T-helper 1 cell treated with Interleukin-12 subunit alpha and Interleukin-12 subunit beta and Interleukin-4 antibody, amounts not matched to agents 30 μg/mL and 1 μg/mL, for 36 hours (primary cell): ENCODE measurements around the gene PRKCQ.

Experiments used
- H3K27ac Mint-ChIP-seq: one replicate; pipeline ENCODE4 v1.8.0; 2021; ENCODE audit warnings: mild to moderate bottlenecking, mixed read lengths
- H3K27me3 Mint-ChIP-seq: one replicate; pipeline ENCODE4 v1.8.0; 2021; ENCODE audit warnings: low read depth, mixed read lengths
- H3K36me3 Mint-ChIP-seq: one replicate; pipeline ENCODE4 v1.8.0; 2021; ENCODE audit warnings: low read depth, mixed read lengths
- H3K4me1 Mint-ChIP-seq: one replicate; pipeline ENCODE4 v1.8.0; 2021; ENCODE audit warnings: low read depth, mixed read lengths
- H3K4me3 Mint-ChIP-seq: one replicate; pipeline ENCODE4 v1.8.0; 2021; ENCODE audit warnings: mild to moderate bottlenecking, moderate library complexity, mixed read lengths
- H3K9me3 Mint-ChIP-seq: one replicate; pipeline ENCODE4 v1.8.0; 2021; ENCODE audit warnings: mixed read lengths

The PRKCQ gene

GRCh38 chr10:6430423-6430980 lies 149.6 kb downstream of the PRKCQ start:
- Mint-ChIP-seq H3K36me3 (peaks cover 45% of the 10 kb centered on the region), H3K4me3 (no peak overlapping the region), H3K27me3 (no peaks in the 10 kb centered on the region), H3K9me3 (no peaks in the 10 kb centered on the region), H3K4me1 (peaks cover 5% of the 10 kb centered on the region), H3K27ac (no peak overlapping the region)

GRCh38 chr10:6427357-6427959 lies 152.6 kb downstream of the PRKCQ start:
- Mint-ChIP-seq H3K36me3 (peaks cover 45% of the 10 kb centered on the region), H3K27me3 (no peaks in the 10 kb centered on the region), H3K4me1 (peaks cover 9% of the 10 kb centered on the region), H3K9me3 (no peaks in the 10 kb centered on the region), H3K27ac (no peak overlapping the region), H3K4me3 (no peak overlapping the region)

GRCh38 chr10:6426317-6426716 lies 153.8 kb downstream of the PRKCQ start:
- Mint-ChIP-seq H3K9me3 (no peaks in the 10 kb centered on the region), H3K4me3 (no peak overlapping the region), H3K4me1 (peaks cover 8% of the 10 kb centered on the region), H3K27me3 (no peaks in the 10 kb centered on the region), H3K27ac (no peak overlapping the region), H3K36me3 (peaks cover 45% of the 10 kb centered on the region)

- H3K36me3 Mint-ChIP-seq: peaks cover 35% of the 10 kb centered on the region
- no peaks in the 10 kb centered on the region for H3K27me3 Mint-ChIP-seq
- H3K4me1 Mint-ChIP-seq: peaks cover 8% of the 10 kb centered on the region
- no peaks in the 10 kb centered on the region for H3K9me3 Mint-ChIP-seq
- no peak overlapping the region for H3K27ac Mint-ChIP-seq
- no peak overlapping the region for H3K4me3 Mint-ChIP-seq
These were observed 156.5 kb downstream of the PRKCQ start for GRCh38 chr10:6423413-6424170.

GRCh38 chr10:6423004-6423403 lies 157.1 kb downstream of the PRKCQ start:
- Mint-ChIP-seq H3K27ac (no peak overlapping the region), H3K27me3 (no peaks in the 10 kb centered on the region), H3K4me3 (no peak overlapping the region)

GRCh38 chr10:6418613-6419216 lies 161.4 kb downstream of the PRKCQ start:
- no peak overlapping the region for H3K4me3 Mint-ChIP-seq
- no peak overlapping the region for H3K27ac Mint-ChIP-seq
- peaks cover 6% of the 10 kb centered on the region for H3K36me3 Mint-ChIP-seq
- no peaks in the 10 kb centered on the region for H3K27me3 Mint-ChIP-seq
- no peaks in the 10 kb centered on the region for H3K9me3 Mint-ChIP-seq
- peaks cover 8% of the 10 kb centered on the region for H3K4me1 Mint-ChIP-seq

More at GRCh38 chr10:6423004-6423403, 157.1 kb downstream of the PRKCQ start:
- H3K36me3 Mint-ChIP-seq: peaks cover 31% of the 10 kb centered on the region
- H3K4me1 Mint-ChIP-seq: peaks cover 8% of the 10 kb centered on the region
- no peaks in the 10 kb centered on the region for H3K9me3 Mint-ChIP-seq

- H3K4me3 Mint-ChIP-seq: no peak overlapping the region
- peaks cover 7% of the 10 kb centered on the region for H3K4me1 Mint-ChIP-seq
- H3K27ac Mint-ChIP-seq: no peak overlapping the region
- H3K27me3 Mint-ChIP-seq: no peaks in the 10 kb centered on the region
- no peaks in the 10 kb centered on the region for H3K9me3 Mint-ChIP-seq
- peaks cover 4% of the 10 kb centered on the region for H3K36me3 Mint-ChIP-seq
These were observed 161.9 kb downstream of the PRKCQ start for GRCh38 chr10:6418167-6418566.

- H3K27me3 Mint-ChIP-seq: no peaks in the 10 kb centered on the region
- H3K4me3 Mint-ChIP-seq: no peak overlapping the region
- H3K4me1 Mint-ChIP-seq: peaks cover 7% of the 10 kb centered on the region
- no peak overlapping the region for H3K27ac Mint-ChIP-seq
- H3K9me3 Mint-ChIP-seq: no peaks in the 10 kb centered on the region
- peaks cover 4% of the 10 kb centered on the region for H3K36me3 Mint-ChIP-seq
These were observed 163.1 kb downstream of the PRKCQ start for GRCh38 chr10:6416892-6417512.

GRCh38 chr10:6411436-6411835 lies 168.6 kb downstream of the PRKCQ start:
- Mint-ChIP-seq H3K36me3 (peaks cover 12% of the 10 kb centered on the region), H3K9me3 (no peaks in the 10 kb centered on the region), H3K27me3 (no peaks in the 10 kb centered on the region), H3K27ac (no peak overlapping the region), H3K4me3 (no peak overlapping the region), H3K4me1 (peaks cover 30% of the 10 kb centered on the region)

- Mint-ChIP-seq H3K9me3 (no peaks in the 10 kb centered on the region), H3K27me3 (no peaks in the 10 kb centered on the region), H3K4me1 (peaks cover 30% of the 10 kb centered on the region), H3K36me3 (peaks cover 12% of the 10 kb centered on the region), H3K27ac (peak overlapping the region; percentile 96), H3K4me3 (no peak overlapping the region)
These were observed 169.2 kb downstream of the PRKCQ start for GRCh38 chr10:6410830-6411229.

GRCh38 chr10:6409971-6410643 lies 170.0 kb downstream of the PRKCQ start:
- H3K36me3 Mint-ChIP-seq: peaks cover 12% of the 10 kb centered on the region
- H3K27me3 Mint-ChIP-seq: no peaks in the 10 kb centered on the region
- H3K9me3 Mint-ChIP-seq: no peaks in the 10 kb centered on the region
- peaks cover 30% of the 10 kb centered on the region for H3K4me1 Mint-ChIP-seq
- H3K4me3 Mint-ChIP-seq: peak overlapping the region; percentile 71
- peak overlapping the region; percentile 96 for H3K27ac Mint-ChIP-seq

- H3K4me3 Mint-ChIP-seq: peak overlapping the region; percentile 26
- peaks cover 9% of the 10 kb centered on the region for H3K27me3 Mint-ChIP-seq
- H3K4me1 Mint-ChIP-seq: peaks cover 24% of the 10 kb centered on the region
- H3K9me3 Mint-ChIP-seq: no peaks in the 10 kb centered on the region
- peaks cover 12% of the 10 kb centered on the region for H3K36me3 Mint-ChIP-seq
- H3K27ac Mint-ChIP-seq: peak overlapping the region; percentile 52
These were observed 171.3 kb downstream of the PRKCQ start for GRCh38 chr10:6408799-6409198.

GRCh38 chr10:6407034-6407721 lies 172.9 kb downstream of the PRKCQ start:
- H3K27ac Mint-ChIP-seq: no peak overlapping the region
- no peak overlapping the region for H3K4me3 Mint-ChIP-seq
- peaks cover 12% of the 10 kb centered on the region for H3K36me3 Mint-ChIP-seq
- H3K9me3 Mint-ChIP-seq: no peaks in the 10 kb centered on the region
- H3K4me1 Mint-ChIP-seq: peaks cover 28% of the 10 kb centered on the region
- peaks cover 12% of the 10 kb centered on the region for H3K27me3 Mint-ChIP-seq
